Mucosa of descending colon (tissue), 3 donors: Measurements from ENCODE around the gene DUSP12. TPM values are rescaled to one million over a fixed set of nuclear protein-coding genes. Genes with fewer than 3 reads are reported as not detected.

ENCODE experiments used
- ATAC-seq: fragments of 200-7000 bp; cut with Tn5 transposase; one replicate; pipeline ENCODE4 v1.9.1; 2020; ENCODE audit warnings: mild to moderate bottlenecking, moderate library complexity
- DNase-seq, 3 donors: peaks; one replicate each; pipeline ENCODE4 v3.0.0-alpha.2; 2020
- H3K36me3 ChIP-seq: fragments of 200-600 bp; one replicate; pipeline ENCODE4 v1.8.0; 2021; ENCODE audit warnings: low read depth, mild to moderate bottlenecking
- H3K4me1 ChIP-seq: fragments of 200-600 bp; one replicate; pipeline ENCODE4 v1.8.0; 2021; ENCODE audit warnings: low read depth, mild to moderate bottlenecking
- H3K4me3 ChIP-seq: fragments of 200-600 bp; one replicate; pipeline ENCODE4 v1.8.0; 2021; ENCODE audit warnings: mild to moderate bottlenecking
- H3K9me3 ChIP-seq: fragments of 200-600 bp; one replicate; pipeline ENCODE4 v1.8.0; 2021; ENCODE audit warnings: mild to moderate bottlenecking
- intact Hi-C, 2 donors: fragments of 100-400 bp; cut with DNase I in 1 of 2; cut with micrococcal nuclease in 1 of 2; formaldehyde crosslinking; loops; one replicate each; pipeline versions ENCODE4 v1.11.0 to v1.11.1; 2022; cut with DNase I, micrococcal nuclease
- total RNA-seq, 3 donors: library from RNA; stranded (reverse); fragmentation: NEBNext Ultra II Directional in 2 of 3; extraction: Animal tissue kit (Norgen Biotek cat#: 25700) in 2 of 3; gene quantifications; one replicate each; pipeline versions ENCODE4 v1.2.1 to v1.2.4, GENCODE V29; 2021 to 2023
- TF ChIP-seq, protein P1 (sequence below): fragments of 200-600 bp; IDR thresholded peaks from one replicate; pipeline ENCODE4 v1.8.0; 2022; ENCODE audit warnings: antibody characterized with exemption, mild to moderate bottlenecking
- donor health status: DM: no; HTN: no; CAD: no; lungs with moderate emphysema.
- donor health status: DM: no; HTN: no; CAD: no.
- donor health status: DM: no; HTN: yes; CAD: no.

DUSP12 gene
- total RNA-seq, 3 donors from 2014 or later, result 14.3 to 19.5 (median 15.1) TPM

DNA sequence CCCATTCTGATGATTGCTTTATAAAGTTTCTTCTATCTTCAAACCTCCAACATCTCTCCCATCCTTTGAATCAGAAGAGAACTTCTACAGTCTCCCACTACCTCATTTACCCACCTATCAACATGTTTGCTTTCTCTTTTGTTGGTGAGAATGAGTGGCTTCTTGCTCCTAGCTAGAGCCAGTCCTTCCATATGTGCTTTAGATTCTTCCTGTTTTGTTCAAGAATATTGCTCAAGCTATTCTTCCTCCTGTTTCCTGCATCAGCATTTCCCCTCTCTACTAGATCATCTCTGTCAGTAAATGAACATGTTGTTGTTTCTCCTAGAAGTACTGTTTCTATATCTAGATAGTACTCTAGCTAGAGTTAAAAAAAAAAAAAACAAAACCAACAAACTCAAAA, 22.8 kb downstream of the DUSP12 start:
- intact Hi-C loops, result no loop called here
- peaks cover 2% of the 10 kb centered on the region for H3K4me1 ChIP-seq
- TF ChIP-seq, protein P1, sequence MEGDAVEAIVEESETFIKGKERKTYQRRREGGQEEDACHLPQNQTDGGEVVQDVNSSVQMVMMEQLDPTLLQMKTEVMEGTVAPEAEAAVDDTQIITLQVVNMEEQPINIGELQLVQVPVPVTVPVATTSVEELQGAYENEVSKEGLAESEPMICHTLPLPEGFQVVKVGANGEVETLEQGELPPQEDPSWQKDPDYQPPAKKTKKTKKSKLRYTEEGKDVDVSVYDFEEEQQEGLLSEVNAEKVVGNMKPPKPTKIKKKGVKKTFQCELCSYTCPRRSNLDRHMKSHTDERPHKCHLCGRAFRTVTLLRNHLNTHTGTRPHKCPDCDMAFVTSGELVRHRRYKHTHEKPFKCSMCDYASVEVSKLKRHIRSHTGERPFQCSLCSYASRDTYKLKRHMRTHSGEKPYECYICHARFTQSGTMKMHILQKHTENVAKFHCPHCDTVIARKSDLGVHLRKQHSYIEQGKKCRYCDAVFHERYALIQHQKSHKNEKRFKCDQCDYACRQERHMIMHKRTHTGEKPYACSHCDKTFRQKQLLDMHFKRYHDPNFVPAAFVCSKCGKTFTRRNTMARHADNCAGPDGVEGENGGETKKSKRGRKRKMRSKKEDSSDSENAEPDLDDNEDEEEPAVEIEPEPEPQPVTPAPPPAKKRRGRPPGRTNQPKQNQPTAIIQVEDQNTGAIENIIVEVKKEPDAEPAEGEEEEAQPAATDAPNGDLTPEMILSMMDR, result no peak
- H3K4me3 ChIP-seq, result no peak overlapping the region
- H3K36me3 ChIP-seq, result no peaks in the 10 kb centered on the region
- ATAC-seq (peak; percentile 44), DNase-seq (no peak)
- no peaks in the 10 kb centered on the region for H3K9me3 ChIP-seq

DNA sequence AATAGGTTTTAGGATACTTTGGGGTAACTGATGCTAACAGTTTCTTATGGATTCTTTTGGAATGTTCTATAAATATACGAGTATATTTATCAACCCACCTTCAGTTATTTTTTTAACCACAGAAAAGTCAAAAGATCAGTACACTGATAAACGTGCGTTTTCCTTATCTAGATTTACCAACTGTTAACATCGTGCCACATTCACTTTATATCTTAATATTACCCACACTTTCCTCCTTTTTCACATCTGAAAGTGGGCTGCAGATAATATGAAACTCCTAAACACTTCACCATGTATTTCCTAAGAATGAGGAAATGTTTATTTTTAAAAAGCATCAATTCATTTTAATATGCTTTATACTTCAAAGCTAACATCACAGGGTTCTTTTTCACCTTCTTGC, 24.2 kb downstream of the DUSP12 start:
- Histone ChIP-seq H3K36me3 (no peaks in the 10 kb centered on the region), H3K4me1 (no peaks in the 10 kb centered on the region), H3K4me3 (no peak overlapping the region), H3K9me3 (no peaks in the 10 kb centered on the region)
- TF ChIP-seq, protein P1, result no peak
- no peak for DNase-seq
- intact Hi-C loops, result no loop called here
- no peak for ATAC-seq

DNA sequence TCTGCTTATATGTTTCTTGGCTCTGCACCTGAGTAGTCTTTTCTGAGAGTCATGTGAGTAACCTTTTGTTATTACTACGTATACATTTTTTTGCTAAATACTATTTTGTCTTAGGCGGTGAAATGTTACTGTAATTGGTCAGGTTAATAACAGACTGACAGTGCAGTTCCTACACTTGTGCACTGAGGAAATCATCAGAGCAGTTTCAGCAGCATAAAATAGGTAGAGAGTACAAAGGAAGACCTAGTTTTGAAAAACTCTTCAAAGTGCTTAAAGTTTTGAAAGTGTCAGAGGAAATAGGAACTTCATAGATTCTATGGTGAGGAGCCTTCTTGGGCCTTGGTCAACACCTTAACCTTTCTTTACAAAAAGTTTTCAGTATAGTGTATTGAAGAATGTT, 27.7 kb downstream of the DUSP12 start:
- intact Hi-C loops, result no loop called here
- TF ChIP-seq, protein P1, result no peak
- no peaks in the 10 kb centered on the region for H3K36me3 ChIP-seq

DNA sequence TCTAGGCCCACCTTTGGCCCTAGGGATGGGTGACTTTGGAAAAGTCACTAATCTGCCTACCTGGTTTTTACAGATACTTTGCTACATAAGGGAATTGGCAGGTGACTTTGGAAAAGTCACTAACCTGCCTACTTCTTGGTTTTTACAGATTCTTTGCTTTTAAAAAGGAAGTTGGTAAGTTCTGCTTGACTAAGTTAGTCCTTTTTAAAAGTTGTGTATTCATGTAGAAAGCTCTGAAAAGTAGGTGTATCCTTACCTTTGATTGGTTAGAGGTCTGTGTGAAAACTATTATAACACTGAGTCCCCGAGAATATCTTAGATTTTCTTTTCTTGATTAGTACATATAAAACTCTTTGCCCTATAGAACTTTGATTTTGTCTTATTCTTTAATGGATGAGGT, 28.9 kb downstream of the DUSP12 start:
- DNase-seq (no peak), ATAC-seq (no peak)
- H3K36me3 ChIP-seq, result no peaks in the 10 kb centered on the region
- H3K9me3 ChIP-seq, result no peaks in the 10 kb centered on the region
- intact Hi-C loops, result no loop called here
- no peaks in the 10 kb centered on the region for H3K4me1 ChIP-seq
- H3K4me3 ChIP-seq, result no peak overlapping the region
- TF ChIP-seq, protein P1, result no peak

More for the DNA sequence above, 27.7 kb downstream of the DUSP12 start:
- Histone ChIP-seq H3K4me1 (no peaks in the 10 kb centered on the region), H3K9me3 (no peaks in the 10 kb centered on the region), H3K4me3 (no peak overlapping the region)
- DNase-seq (no peak), ATAC-seq (no peak)

DNA sequence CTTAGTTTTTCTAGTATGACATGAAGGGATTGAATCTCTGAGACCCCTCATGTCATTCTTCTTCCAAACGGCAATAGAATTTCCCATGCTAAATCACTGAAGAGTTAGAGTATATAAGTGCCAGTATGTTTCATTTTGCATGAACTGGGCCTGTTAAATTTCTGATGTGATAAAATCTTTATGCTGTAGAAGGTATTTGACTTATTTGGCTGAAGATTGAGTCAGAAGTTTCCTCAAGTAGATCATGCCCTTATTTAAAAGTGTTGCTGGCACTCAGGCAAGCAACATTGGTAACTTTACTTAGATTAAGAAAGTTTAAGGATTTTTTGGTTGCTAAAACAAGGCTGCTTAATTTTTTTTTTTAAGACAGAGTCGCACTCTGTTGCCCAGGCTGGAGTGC, 29.8 kb downstream of the DUSP12 start:
- H3K9me3 ChIP-seq, result no peaks in the 10 kb centered on the region
- intact Hi-C loops, result no loop called here
- TF ChIP-seq, protein P1, result no peak
- ATAC-seq, result no peak
- no peaks in the 10 kb centered on the region for H3K4me1 ChIP-seq
- H3K4me3 ChIP-seq, result no peak overlapping the region
- no peaks in the 10 kb centered on the region for H3K36me3 ChIP-seq
- DNase-seq, result no peak

DNA sequence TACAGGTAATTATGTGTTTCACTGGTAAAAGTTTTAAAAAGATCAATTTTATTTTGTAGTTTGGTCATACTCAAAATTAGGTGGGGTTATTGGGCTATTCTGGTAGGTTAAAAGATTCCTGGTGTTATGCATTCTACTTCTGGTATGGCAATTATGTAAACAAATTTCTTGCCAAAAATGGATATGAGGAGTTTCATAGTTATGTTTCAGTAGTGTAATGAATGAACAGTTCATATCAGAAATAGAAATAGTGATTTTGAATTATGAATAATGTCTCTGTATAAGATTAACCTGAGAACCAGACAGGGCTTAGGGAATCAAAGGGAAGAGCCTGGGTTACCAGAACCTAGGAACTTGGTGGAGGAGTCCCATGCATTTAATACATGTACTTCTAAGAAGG, 32.4 kb downstream of the DUSP12 start:
- Histone ChIP-seq H3K4me1 (no peaks in the 10 kb centered on the region), H3K36me3 (no peaks in the 10 kb centered on the region), H3K4me3 (no peak overlapping the region), H3K9me3 (no peaks in the 10 kb centered on the region)
- ATAC-seq (no peak), DNase-seq (no peak)
- TF ChIP-seq, protein P1, result no peak
- intact Hi-C loops, result no loop called here
